CD4-positive, alpha-beta T cell treated with Interleukin-10 for 1 hour (primary cell): ENCODE results near the gene ASTN2.

Experiments used
- DNase-seq: peaks from one replicate; pipeline ENCODE4 v3.0.0-alpha.2; 2020

ASTN2 gene

GRCh38 chr9:117414906-117415331, at the start of gene ASTN2:
ASTN2 (minus strand) TSS chr9:117415057; CDS start chr9:117414938, 119 bp downstream.
- no peak for DNase-seq

GRCh38 chr9:117462861-117463260, 48.0 kb upstream of the ASTN2 start:
- no peak for DNase-seq

- DNase-seq: no peak
Observed at GRCh38 chr9:117461386-117461785, 46.5 kb upstream of the ASTN2 start.

- no peak for DNase-seq
Observed at GRCh38 chr9:117460743-117461142, 45.9 kb upstream of the ASTN2 start.

- DNase-seq: no peak
Observed at GRCh38 chr9:117459913-117460312, 45.1 kb upstream of the ASTN2 start.

GRCh38 chr9:117458066-117458465, 43.2 kb upstream of the ASTN2 start:
- DNase-seq: no peak

GRCh38 chr9:117454711-117455110, 39.9 kb upstream of the ASTN2 start:
- DNase-seq: no peak

GRCh38 chr9:117453737-117454136, 38.9 kb upstream of the ASTN2 start:
- no peak for DNase-seq

- DNase-seq: no peak
Observed at GRCh38 chr9:117451311-117451710, 36.5 kb upstream of the ASTN2 start.

- no peak for DNase-seq
Observed at GRCh38 chr9:117448066-117448465, 33.2 kb upstream of the ASTN2 start.

- no peak for DNase-seq
Observed at GRCh38 chr9:117445631-117446030, 30.8 kb upstream of the ASTN2 start.

- DNase-seq: no peak
Observed at GRCh38 chr9:117444501-117444900, 29.6 kb upstream of the ASTN2 start.

GRCh38 chr9:117437283-117437682, 22.4 kb upstream of the ASTN2 start:
- DNase-seq: no peak

GRCh38 chr9:117435630-117436261, 20.9 kb upstream of the ASTN2 start:
- no peak for DNase-seq

GRCh38 chr9:117434566-117434965, 19.7 kb upstream of the ASTN2 start:
- DNase-seq: no peak

- DNase-seq: no peak
Observed at GRCh38 chr9:117430813-117431212, 16.0 kb upstream of the ASTN2 start.

- DNase-seq: no peak
Observed at GRCh38 chr9:117427357-117427913, 12.6 kb upstream of the ASTN2 start.

GRCh38 chr9:117425566-117425965, 10.7 kb upstream of the ASTN2 start:
- no peak for DNase-seq

GRCh38 chr9:117424291-117424690, 9.4 kb upstream of the ASTN2 start:
- no peak for DNase-seq

- no peak for DNase-seq
Observed at GRCh38 chr9:117418111-117418510, 3.3 kb upstream of the ASTN2 start.

- no peak for DNase-seq
Observed at GRCh38 chr9:117416856-117417255, 2.0 kb upstream of the ASTN2 start.

GRCh38 chr9:117415358-117415914, 579 bp upstream of the ASTN2 start:
- DNase-seq: no peak

GRCh38 chr9:117414220-117414905, 494 bp downstream of the ASTN2 start:
- DNase-seq: no peak
